ENCODE measurements around the gene CHRNA4. TPM values are rescaled to one million over a fixed set of nuclear protein-coding genes. Genes with fewer than 3 reads are reported as not detected.

CHRNA4 gene
- total and polyA plus RNA-seq, 9 of the 15 experiments (the other 6 are each of a cell fraction or from before 2014, with no cell fraction given), result not detected

GRCh38 chr20:63352811-63353221, 8.3 kb downstream of the CHRNA4 start:
- Histone ChIP-seq H3K9me3 (replicated peaks; ENCODE audit: control insufficient read depth, insufficient read depth, low read depth, low read length) (no peaks in the 10 kb centered on the region), H3K4me1 (replicated peaks in 1 of 2; ENCODE audit: control insufficient read depth in 2 of 2, insufficient read depth in 2 of 2, low read length in 2 of 2) (peaks cover 0 to 8% of the 10 kb centered on the region in 2 experiments; a peak in 2 of 5 replicates), H4K20me1 (replicated peaks; ENCODE audit: control insufficient read depth, insufficient read depth, low read length) (no peaks in the 10 kb centered on the region), H3K36me3 (ENCODE audit: control insufficient read depth, insufficient read depth, low read length) (no peaks in the 10 kb centered on the region), H3K27ac (ENCODE audit: extremely low read depth, low read depth, low read length) (no peak overlapping the region), H3K4me3 (no peak overlapping the region), H3K79me2 (ENCODE audit: control insufficient read depth, insufficient read depth, low read length) (no peaks in the 10 kb centered on the region), H3K9ac (ENCODE audit: insufficient read depth in 1 of 2, low read depth in 2 of 2, low read length in 2 of 2) (no peak overlapping the region), H3K27me3 (ENCODE audit: control insufficient read depth in 2 of 2, insufficient read depth in 2 of 2, low read length in 2 of 2) (peaks cover 1 to 19% of the 10 kb centered on the region in 2 experiments; a peak in 2 of 5 replicates), H3K4me2 (ENCODE audit: insufficient read depth, low read length) (no peak overlapping the region), H3K9me1 (ENCODE audit: control insufficient read depth, insufficient read depth, low read length) (no peaks in the 10 kb centered on the region), H2AFZ (ENCODE audit: low read depth, low read length) (no peak overlapping the region)
- FAIRE-seq (no peak), DNase-seq (ENCODE audit: extremely low read depth in 1 of 4, low spot score in 3 of 4) (no peak), ATAC-seq (no peak)
- WGBS (ENCODE audit: insufficient coverage, low coverage, missing lambda C conversion rate), result 0% methylated on average over 8 of the region's 12 CpGs
- ChIA-PET POLR2A (no interaction called here), CTCF (ENCODE audit: low intra/inter-chr PET ratio) (no interaction called here)
- in situ Hi-C loops (cut with MboI) (no loop called here), intact Hi-C loops (cut with micrococcal nuclease) (no loop called here)
- no TSS peak for BruUV-seq (replicated peaks)
- TF ChIP-seq TBP (optimal IDR thresholded peaks at IDR 0.05; ENCODE audit: low read depth, low read length), result no peak
- no peak for TF ChIP-seq SIX5 (IDR thresholded peaks at IDR 0.05; ENCODE audit: borderline replicate concordance in 1 of 2, insufficient read depth in 1 of 2, low read depth in 1 of 2, low read length in 2 of 2)
- TF ChIP-seq DNMT1 (IDR thresholded peaks at IDR 0.05), result no peak
- no peak for TF ChIP-seq PCBP2 (IDR thresholded peaks at IDR 0.05; ENCODE audit: low read depth, low read length, poor library complexity, severe bottlenecking)
- no peak for TF ChIP-seq CREB5 (CRISPR knock-in tag; IDR thresholded peaks at IDR 0.05)
- no peak for TF ChIP-seq GABPB1 (CRISPR knock-in tag; IDR thresholded peaks at IDR 0.05)
- no peak for TF ChIP-seq CREB3L1 (IDR thresholded peaks at IDR 0.05; ENCODE audit: borderline replicate concordance, low read depth)
- TF ChIP-seq ZNF140 (CRISPR knock-in tag; IDR thresholded peaks at IDR 0.05), result no peak
- TF ChIP-seq MTF1 (CRISPR knock-in tag; IDR thresholded peaks at IDR 0.05; ENCODE audit: borderline replicate concordance), result no peak
- no peak for TF ChIP-seq ZNF174 (CRISPR knock-in tag; IDR thresholded peaks at IDR 0.05)
- TF ChIP-seq BRD4 (IDR thresholded peaks at IDR 0.05), result no peak
- TF ChIP-seq NEUROD1 (IDR thresholded peaks at IDR 0.05; ENCODE audit: borderline replicate concordance, low read depth, low read length, partially characterized antibody), result no peak
- TF ChIP-seq ESRRA (IDR thresholded peaks at IDR 0.05; ENCODE audit: borderline replicate concordance, low read depth), result no peak
- TF ChIP-seq ELF2 (CRISPR knock-in tag; IDR thresholded peaks at IDR 0.05), result no peak

All from K562 (cell line).